Right lobe of liver (tissue), 4 donors: Measurements from ENCODE around the gene ACKR1.

Source experiments
- CTCF ChIP-seq, 4 donors: fragments of 200-600 bp in 3 of 4; fragments of 450-650 bp in 1 of 4; IDR thresholded peaks; one replicate each; pipeline versions ENCODE4 v1.5.1 to v1.8.0; 2016 to 2022; ENCODE audit warnings: antibody characterized with exemption in 4 of 4, mild to moderate bottlenecking in 2 of 4
- POLR2A ChIP-seq: fragments of 450-650 bp; IDR thresholded peaks from one replicate; pipeline ENCODE4 v1.6.1; 2017; ENCODE audit warnings: antibody characterized with exemption, mild to moderate bottlenecking
- donor health status: DM: no; HTN: no; CAD: no.
- donor health status: DM: no; HTN: no; CAD: no.
- donor health status: DM: no; HTN: yes; CAD: no.

- TF ChIP-seq CTCF (IDR thresholded peaks at IDR 0.05) (no peak), POLR2A (no peak)
These were observed 23.9 kb downstream of the ACKR1 start for GRCh38 chr1:159228554-159228953.
